BLaER1 treated with 17β-estradiol and CSF1 and Interleukin-3, amounts not matched to agents 10 nM and 100 nM (cell line): ENCODE measurements around the gene PTPRD.

Source experiments
- H3K27ac ChIP-seq, 11 experiments: shearing (Covaris generic); formaldehyde crosslinking; 2 replicates each; pipeline ENCODE4 v1.8.1; 2022
- H3K27me3 ChIP-seq, 11 experiments: shearing (Covaris generic); formaldehyde crosslinking; 2 replicates each; pipeline ENCODE4 v1.8.1; 2022
- H3K36me3 ChIP-seq, 11 experiments: shearing (Covaris generic); formaldehyde crosslinking; 2 replicates each; pipeline ENCODE4 v1.8.1; 2022
- H3K4me1 ChIP-seq, 10 experiments: shearing (Covaris generic); formaldehyde crosslinking; 2 replicates each; pipeline ENCODE4 v1.8.1; 2022
- H3K4me2 ChIP-seq, 11 experiments: shearing (Covaris generic); formaldehyde crosslinking; 2 replicates each; pipeline ENCODE4 v1.8.1; 2022
- H3K4me3 ChIP-seq, 10 experiments: shearing (Covaris generic); formaldehyde crosslinking; 2 replicates each; pipeline ENCODE4 v1.8.1; 2022
- H3K9ac ChIP-seq, 11 experiments: shearing (Covaris generic); formaldehyde crosslinking; 2 replicates each; pipeline ENCODE4 v1.8.1; 2022
- H3K9me3 ChIP-seq, 11 experiments: shearing (Covaris generic); formaldehyde crosslinking; replicated peaks in 1 of 11; 2 replicates each; pipeline ENCODE4 v1.8.1; 2022
- H4K20me1 ChIP-seq, 11 experiments: shearing (Covaris generic); formaldehyde crosslinking; 2 replicates each; pipeline ENCODE4 v1.8.1; 2022
- Cebpa-rat ChIP-seq, 11 experiments: shearing (Covaris generic); IDR thresholded peaks; 2 replicates each; pipeline ENCODE4 v1.8.1; 2022

PTPRD gene

GRCh38 chr9:8643896-8644295, 1968.9 kb downstream of the PTPRD start:
- Histone ChIP-seq H3K4me2 (no peak overlapping the region), H3K9me3 (peaks cover 0 to 16% (median 12%) of the 10 kb centered on the region in 11 experiments; a peak in 16 of 22 replicates), H3K27me3 (peaks cover 0 to 74% (median 0%) of the 10 kb centered on the region in 11 experiments; a peak in 6 of 22 replicates), H4K20me1 (peaks cover 0 to 11% (median 0%) of the 10 kb centered on the region in 11 experiments; a peak in 4 of 22 replicates), H3K27ac (no peak overlapping the region), H3K36me3 (no peaks in the 10 kb centered on the region), H3K4me1 (peaks cover 8 to 17% (median 9%) of the 10 kb centered on the region in 10 experiments), H3K4me3 (no peak overlapping the region), H3K9ac (no peak overlapping the region)
- no peak for TF ChIP-seq Cebpa-rat (IDR thresholded peaks at IDR 0.05)

- no peak for TF ChIP-seq Cebpa-rat (IDR thresholded peaks at IDR 0.05)
- Histone ChIP-seq H3K4me2 (no peak overlapping the region), H3K9ac (no peak overlapping the region), H4K20me1 (peaks cover 0 to 7% (median 0%) of the 10 kb centered on the region in 11 experiments; a peak in 2 of 22 replicates), H3K9me3 (peaks cover 0 to 16% (median 12%) of the 10 kb centered on the region in 11 experiments; a peak in 16 of 22 replicates), H3K4me1 (peaks cover 3 to 12% (median 5%) of the 10 kb centered on the region in 10 experiments), H3K27ac (no peak overlapping the region), H3K4me3 (no peak overlapping the region), H3K27me3 (peaks cover 0 to 73% (median 0%) of the 10 kb centered on the region in 11 experiments; a peak in 6 of 22 replicates), H3K36me3 (no peaks in the 10 kb centered on the region)
Observed at GRCh38 chr9:8643464-8643863, 1969.3 kb downstream of the PTPRD start.

DNA sequence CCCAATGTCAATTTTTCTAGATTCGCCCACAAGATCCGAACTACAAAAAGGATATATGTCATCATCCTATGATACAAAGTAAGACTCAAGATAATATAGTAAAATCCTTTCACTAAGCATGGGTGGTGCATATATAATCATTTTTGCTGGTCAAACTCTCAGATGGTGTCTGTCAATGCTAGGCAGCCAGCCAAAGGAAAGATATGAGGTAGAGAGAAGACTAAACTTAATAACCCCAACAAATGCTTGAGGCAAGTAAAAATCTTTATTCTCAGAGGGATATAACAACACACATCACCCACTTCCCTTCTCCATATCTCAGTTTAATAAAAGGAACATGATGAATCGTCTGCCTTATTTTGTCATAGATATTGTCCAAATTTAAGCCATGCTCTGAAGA, 1972.0 kb downstream of the PTPRD start:
- H3K36me3 ChIP-seq, result no peaks in the 10 kb centered on the region
- H3K4me3 ChIP-seq, result no peak overlapping the region
- peaks cover 0 to 50% (median 0%) of the 10 kb centered on the region in 11 experiments; a peak in 6 of 22 replicates for H3K27me3 ChIP-seq
- H3K4me2 ChIP-seq, result no peak overlapping the region
- peaks cover 0 to 16% (median 12%) of the 10 kb centered on the region in 11 experiments; a peak in 16 of 22 replicates for H3K9me3 ChIP-seq
- peaks cover 0 to 6% (median 0%) of the 10 kb centered on the region in 10 experiments; a peak in 2 of 20 replicates for H3K4me1 ChIP-seq
- H3K9ac ChIP-seq, result no peak overlapping the region
- H4K20me1 ChIP-seq, result peaks cover 0 to 6% (median 0%) of the 10 kb centered on the region in 11 experiments; a peak in 1 of 22 replicates
- TF ChIP-seq Cebpa-rat (IDR thresholded peaks at IDR 0.05), result no peak
- no peak overlapping the region for H3K27ac ChIP-seq

DNA sequence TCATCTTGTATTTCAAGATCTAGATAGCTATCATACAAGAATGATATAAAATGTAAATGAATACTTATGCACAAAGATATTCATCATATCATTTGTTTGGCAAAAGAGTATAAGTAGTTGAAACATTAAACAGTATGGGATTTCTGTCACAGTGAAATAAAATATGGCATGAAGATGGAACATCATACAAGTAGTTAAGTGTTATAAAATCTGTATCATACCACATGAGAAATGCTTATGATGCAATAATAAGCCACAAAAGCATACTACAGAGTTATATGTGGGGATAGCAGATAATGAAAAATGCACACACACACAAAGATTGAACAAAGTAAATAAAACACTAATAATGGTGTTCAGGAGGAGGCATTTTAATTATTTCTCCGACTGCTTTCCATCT, 1975.2 kb downstream of the PTPRD start:
- no peak overlapping the region for H3K27ac ChIP-seq
- H4K20me1 ChIP-seq, result no peaks in the 10 kb centered on the region
- H3K4me3 ChIP-seq, result no peak overlapping the region
- no peak overlapping the region for H3K9ac ChIP-seq
- no peak overlapping the region for H3K4me2 ChIP-seq
- no peaks in the 10 kb centered on the region for H3K9me3 ChIP-seq
- no peaks in the 10 kb centered on the region for H3K36me3 ChIP-seq
- no peaks in the 10 kb centered on the region; a peak in 1 of 20 replicates for H3K4me1 ChIP-seq
- TF ChIP-seq Cebpa-rat (IDR thresholded peaks at IDR 0.05), result no peak
- peaks cover 0 to 20% (median 0%) of the 10 kb centered on the region in 11 experiments; a peak in 4 of 22 replicates for H3K27me3 ChIP-seq

DNA sequence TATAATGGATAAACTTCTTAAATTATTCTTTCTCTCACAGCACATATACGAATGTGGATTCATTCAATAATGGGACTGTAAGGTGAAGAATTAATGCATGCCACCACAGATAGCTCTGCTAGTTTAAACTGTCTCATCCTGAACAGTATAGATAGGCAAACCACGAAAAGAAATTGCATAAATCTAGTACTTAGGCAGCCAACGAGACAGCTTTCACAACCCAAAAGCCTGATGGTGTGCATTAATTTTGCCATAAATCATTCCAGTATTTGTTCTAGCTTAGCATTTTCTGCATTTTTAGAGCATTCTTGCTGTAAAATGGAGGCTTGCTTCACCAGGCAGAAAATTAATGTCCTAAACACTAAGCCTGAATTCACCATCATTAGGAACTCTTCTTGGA, 1979.0 kb downstream of the PTPRD start:
- Histone ChIP-seq H3K36me3 (no peaks in the 10 kb centered on the region), H3K4me3 (no peak overlapping the region), H3K27me3 (no peaks in the 10 kb centered on the region), H3K9ac (no peak overlapping the region), H4K20me1 (no peaks in the 10 kb centered on the region), H3K9me3 (no peaks in the 10 kb centered on the region), H3K4me1 (no peaks in the 10 kb centered on the region), H3K27ac (no peak overlapping the region), H3K4me2 (no peak overlapping the region)
- no peak for TF ChIP-seq Cebpa-rat (IDR thresholded peaks at IDR 0.05)

GRCh38 chr9:8632493-8632892, 1980.3 kb downstream of the PTPRD start:
- no peak overlapping the region for H3K4me3 ChIP-seq
- no peak for TF ChIP-seq Cebpa-rat (IDR thresholded peaks at IDR 0.05)
- no peaks in the 10 kb centered on the region for H3K9me3 ChIP-seq
- no peak overlapping the region for H3K9ac ChIP-seq
- no peak overlapping the region for H3K4me2 ChIP-seq
- H4K20me1 ChIP-seq, result no peaks in the 10 kb centered on the region
- H3K36me3 ChIP-seq, result no peaks in the 10 kb centered on the region
- H3K27ac ChIP-seq, result no peak overlapping the region
- no peaks in the 10 kb centered on the region for H3K4me1 ChIP-seq
- no peaks in the 10 kb centered on the region for H3K27me3 ChIP-seq

- Histone ChIP-seq H3K4me3 (no peak overlapping the region), H3K36me3 (no peaks in the 10 kb centered on the region), H3K27me3 (no peaks in the 10 kb centered on the region), H3K4me2 (no peak overlapping the region), H3K9me3 (no peaks in the 10 kb centered on the region), H4K20me1 (no peaks in the 10 kb centered on the region), H3K27ac (no peak overlapping the region), H3K4me1 (no peaks in the 10 kb centered on the region), H3K9ac (no peak overlapping the region)
- TF ChIP-seq Cebpa-rat (IDR thresholded peaks at IDR 0.05), result no peak
Observed at GRCh38 chr9:8628791-8629190, 1984.0 kb downstream of the PTPRD start.

DNA sequence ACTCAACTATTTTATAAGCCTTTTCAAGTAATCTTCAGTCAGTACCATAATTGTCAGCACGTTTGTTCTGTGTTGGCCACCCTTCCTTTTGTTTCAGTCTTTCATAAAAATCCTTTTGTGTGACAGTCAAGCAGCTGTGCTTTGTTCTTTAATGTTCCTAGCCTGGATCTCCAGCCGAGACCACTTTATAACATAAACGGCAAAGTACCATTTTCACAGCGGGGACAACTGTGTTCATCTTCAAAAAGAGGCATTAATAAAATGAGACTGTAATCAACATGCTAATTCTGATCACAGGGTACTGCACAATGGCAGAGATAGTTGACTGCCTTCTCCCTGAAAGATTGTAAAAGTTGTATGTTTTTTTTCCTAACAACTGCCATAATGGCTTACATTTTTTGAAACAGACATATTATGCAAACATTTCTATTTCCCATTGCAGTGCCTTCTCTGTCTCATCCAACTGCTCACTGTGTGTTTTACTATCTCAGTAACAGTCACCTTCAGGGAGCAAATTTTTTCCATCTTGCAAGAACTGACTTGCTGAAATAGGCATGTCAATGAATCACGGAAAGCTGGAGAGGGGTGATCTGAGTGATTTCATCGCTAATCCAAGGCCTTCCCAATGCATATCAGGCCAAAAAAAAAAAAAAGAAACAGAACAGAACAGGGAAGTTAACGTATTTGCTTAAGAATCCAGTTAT, 1984.7 kb downstream of the PTPRD start:
- no peaks in the 10 kb centered on the region for H3K4me1 ChIP-seq
- H3K36me3 ChIP-seq, result no peaks in the 10 kb centered on the region
- TF ChIP-seq Cebpa-rat (IDR thresholded peaks at IDR 0.05), result no peak

GRCh38 chr9:8622871-8623270, 1989.9 kb downstream of the PTPRD start:
- no peaks in the 10 kb centered on the region for H4K20me1 ChIP-seq
- H3K36me3 ChIP-seq, result no peaks in the 10 kb centered on the region
- no peak overlapping the region for H3K4me3 ChIP-seq
- no peak for TF ChIP-seq Cebpa-rat (IDR thresholded peaks at IDR 0.05)
- H3K4me1 ChIP-seq, result no peaks in the 10 kb centered on the region
- H3K4me2 ChIP-seq, result no peak overlapping the region
- no peaks in the 10 kb centered on the region for H3K27me3 ChIP-seq
- H3K9me3 ChIP-seq, result no peaks in the 10 kb centered on the region
- H3K9ac ChIP-seq, result no peak overlapping the region
- H3K27ac ChIP-seq, result no peak overlapping the region

More for the DNA sequence above, 1984.7 kb downstream of the PTPRD start:
- no peaks in the 10 kb centered on the region for H3K9me3 ChIP-seq
- no peak overlapping the region for H3K9ac ChIP-seq
- H3K4me3 ChIP-seq, result no peak overlapping the region
- no peaks in the 10 kb centered on the region for H3K27me3 ChIP-seq
- H4K20me1 ChIP-seq, result no peaks in the 10 kb centered on the region
- H3K4me2 ChIP-seq, result no peak overlapping the region
- no peak overlapping the region for H3K27ac ChIP-seq
